Measurements from ENCODE around the gene COPS7B. TPM values are rescaled to one million over a fixed set of nuclear protein-coding genes. Genes with fewer than 3 reads are reported as not detected.
"Not testable (repeated sequence)": the region's sequence is repeated elsewhere in the genome, so short reads cannot be mapped to it uniquely, and the experiment has no call there.

Gene COPS7B
- polyA plus RNA-seq (2012; ENCODE audit: insufficient read depth, insufficient read length, low read depth) = 202 TPM

DNA sequence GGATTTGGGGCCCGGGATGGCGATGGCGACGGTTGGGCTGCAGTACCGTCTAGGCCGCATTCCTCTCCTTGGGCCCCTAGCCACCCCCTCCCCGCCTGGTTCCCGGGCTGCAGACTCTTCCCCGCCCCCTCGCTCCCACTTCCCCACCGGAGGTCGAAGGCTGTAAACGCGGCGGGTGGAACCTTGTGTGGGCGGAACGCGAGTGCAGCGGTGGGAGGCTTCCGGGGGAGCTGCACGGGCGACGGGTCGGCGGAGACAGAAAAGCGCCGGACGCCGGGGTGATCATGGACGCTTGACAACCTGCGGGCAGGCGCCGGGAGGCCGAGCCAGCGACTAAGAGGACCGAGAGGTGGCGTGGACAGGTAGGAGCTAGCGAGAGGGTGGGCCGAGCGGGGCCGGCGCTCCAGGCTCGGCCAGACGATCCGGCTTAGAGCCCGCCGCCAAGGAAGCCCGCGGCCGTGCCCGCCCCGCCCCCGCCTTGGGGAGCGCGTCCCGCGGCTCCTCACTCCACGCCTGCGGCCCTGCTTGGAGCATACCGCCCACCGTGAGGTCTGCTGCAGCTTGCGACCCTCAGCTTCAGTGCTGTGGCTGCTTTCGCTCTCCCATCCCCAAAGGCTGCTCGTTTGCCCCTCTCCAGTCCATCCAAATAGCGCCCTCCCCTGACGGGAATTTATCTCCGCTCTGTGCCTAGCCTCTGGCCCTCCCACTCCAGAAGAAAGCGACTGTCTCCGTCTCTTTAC lies at the start of gene COPS7B:
Gene COPS7B, plus strand, starts transcription at position 269 of the 740 bp plus-strand sequence. CDS start 2,126 bp downstream, outside the sequence.
- DNase-seq = peak; percentile 91
- Histone ChIP-seq H3K27me3 (no peaks in the 10 kb centered on the region), H3K4me1 (peaks cover 3% of the 10 kb centered on the region), H3K9me3 (no peaks in the 10 kb centered on the region), H3K4me3 (ENCODE audit: low read depth, low read length) (peak within 1 kb of the TSS; percentile 93), H3K36me3 (peaks cover 25% of the 10 kb centered on the region)
- TF ChIP-seq, protein P1, sequence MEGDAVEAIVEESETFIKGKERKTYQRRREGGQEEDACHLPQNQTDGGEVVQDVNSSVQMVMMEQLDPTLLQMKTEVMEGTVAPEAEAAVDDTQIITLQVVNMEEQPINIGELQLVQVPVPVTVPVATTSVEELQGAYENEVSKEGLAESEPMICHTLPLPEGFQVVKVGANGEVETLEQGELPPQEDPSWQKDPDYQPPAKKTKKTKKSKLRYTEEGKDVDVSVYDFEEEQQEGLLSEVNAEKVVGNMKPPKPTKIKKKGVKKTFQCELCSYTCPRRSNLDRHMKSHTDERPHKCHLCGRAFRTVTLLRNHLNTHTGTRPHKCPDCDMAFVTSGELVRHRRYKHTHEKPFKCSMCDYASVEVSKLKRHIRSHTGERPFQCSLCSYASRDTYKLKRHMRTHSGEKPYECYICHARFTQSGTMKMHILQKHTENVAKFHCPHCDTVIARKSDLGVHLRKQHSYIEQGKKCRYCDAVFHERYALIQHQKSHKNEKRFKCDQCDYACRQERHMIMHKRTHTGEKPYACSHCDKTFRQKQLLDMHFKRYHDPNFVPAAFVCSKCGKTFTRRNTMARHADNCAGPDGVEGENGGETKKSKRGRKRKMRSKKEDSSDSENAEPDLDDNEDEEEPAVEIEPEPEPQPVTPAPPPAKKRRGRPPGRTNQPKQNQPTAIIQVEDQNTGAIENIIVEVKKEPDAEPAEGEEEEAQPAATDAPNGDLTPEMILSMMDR (IDR thresholded peaks at IDR 0.05; ENCODE audit: low read depth, low read length) = peak; percentile 62

- DNase-seq = no peak
- no peaks in the 10 kb centered on the region for H3K27me3 ChIP-seq
- no peak overlapping the region for H3K4me3 ChIP-seq (ENCODE audit: low read depth, low read length)
- H3K9me3 ChIP-seq = no peaks in the 10 kb centered on the region
- TF ChIP-seq, protein P1 (IDR thresholded peaks at IDR 0.05; ENCODE audit: low read depth, low read length) = no peak
- H3K4me1 ChIP-seq = no peaks in the 10 kb centered on the region
- peaks cover 8% of the 10 kb centered on the region for H3K36me3 ChIP-seq
Observed at GRCh38 chr2:231737761-231738160, 48.5 kb upstream of the COPS7B start.

- no peak overlapping the region for H3K4me3 ChIP-seq (ENCODE audit: low read depth, low read length)
- no peaks in the 10 kb centered on the region for H3K27me3 ChIP-seq
- H3K36me3 ChIP-seq = no peaks in the 10 kb centered on the region
- DNase-seq = no peak
- H3K4me1 ChIP-seq = no peaks in the 10 kb centered on the region
- no peaks in the 10 kb centered on the region for H3K9me3 ChIP-seq
- TF ChIP-seq, protein P1 (IDR thresholded peaks at IDR 0.05; ENCODE audit: low read depth, low read length) = no peak
Observed at GRCh38 chr2:231743376-231744116, 42.7 kb upstream of the COPS7B start.

DNA sequence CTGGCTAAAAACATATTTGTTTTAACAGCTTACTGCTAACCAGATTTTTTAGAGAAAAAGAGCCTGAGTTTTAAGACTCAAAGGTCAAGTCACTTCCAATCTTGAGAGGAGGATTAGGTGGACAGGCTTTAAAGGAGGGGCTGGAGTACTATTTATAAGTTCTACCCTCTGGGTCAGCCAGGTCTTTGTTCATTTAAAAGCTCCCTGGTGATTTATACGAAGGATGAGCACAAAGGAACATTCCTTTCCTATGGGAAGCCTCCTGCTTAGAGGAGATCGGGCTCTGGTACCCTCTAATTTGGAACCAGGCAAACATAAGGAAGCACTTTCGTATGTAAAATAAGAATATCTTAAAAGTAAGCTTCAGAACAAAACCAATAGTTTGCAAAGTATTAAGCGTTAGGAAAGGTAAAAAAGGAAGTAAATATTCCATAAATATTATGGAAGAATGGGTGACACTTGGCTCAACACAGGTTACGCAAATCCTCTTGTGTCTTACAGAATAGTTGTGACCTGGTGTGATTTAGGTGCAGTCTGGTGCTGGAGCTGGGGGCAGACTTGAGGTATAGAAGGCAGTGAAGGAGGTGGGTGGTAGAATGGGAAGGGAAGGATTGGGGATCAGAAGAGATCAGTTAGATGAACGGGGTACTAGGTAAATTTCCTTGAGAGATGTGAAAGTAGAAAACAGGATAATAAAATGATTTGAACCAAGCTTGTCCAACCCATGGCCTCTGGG lies 40.8 kb upstream of the COPS7B start:
- Histone ChIP-seq H3K27me3 (no peaks in the 10 kb centered on the region), H3K4me3 (ENCODE audit: low read depth, low read length) (no peak overlapping the region), H3K9me3 (no peaks in the 10 kb centered on the region), H3K4me1 (no peaks in the 10 kb centered on the region), H3K36me3 (no peaks in the 10 kb centered on the region)
- DNase-seq = no peak
- TF ChIP-seq, protein P1 (IDR thresholded peaks at IDR 0.05; ENCODE audit: low read depth, low read length) = no peak

GRCh38 chr2:231748153-231748896 lies 37.9 kb upstream of the COPS7B start:
- not testable (repeated sequence) for H3K9me3 ChIP-seq; H3K4me1 ChIP-seq; H3K4me3 ChIP-seq (ENCODE audit: low read depth, low read length); DNase-seq; H3K27me3 ChIP-seq; H3K36me3 ChIP-seq

DNA sequence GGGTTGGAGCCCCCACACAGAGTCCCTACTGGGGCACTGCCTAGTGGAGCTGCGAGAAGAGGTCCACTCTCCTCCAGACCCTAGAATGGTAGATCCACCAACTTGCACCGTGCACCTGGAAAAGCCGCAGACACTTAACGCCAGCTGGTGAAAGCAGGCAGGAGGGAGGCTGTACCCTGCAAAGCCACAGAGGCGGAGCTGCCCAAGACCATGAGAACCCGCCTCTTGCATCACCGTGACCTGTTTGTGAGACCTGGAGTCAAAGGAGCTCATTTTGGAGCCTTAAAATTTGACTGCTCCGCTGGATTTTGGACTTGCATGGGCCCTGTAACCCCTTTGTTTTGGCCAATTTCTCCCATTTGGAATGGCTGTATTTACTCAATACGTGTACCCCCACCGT lies 37.2 kb upstream of the COPS7B start:
- not testable (repeated sequence) for H3K27me3 ChIP-seq; H3K4me3 ChIP-seq (ENCODE audit: low read depth, low read length); H3K4me1 ChIP-seq; DNase-seq; H3K36me3 ChIP-seq; H3K9me3 ChIP-seq

Measured in BE2C (cell line).